Cardiac fibroblast (primary cell): ENCODE results near the gene SYAP1.

Experiments used
- DNase-seq, 2 donors: peaks; one replicate each; pipeline versions ENCODE4 v3.0.0 to v3.0.0-alpha.2; 2010; ENCODE audit warnings: low read depth in 2 of 2
- H3K4me3 ChIP-seq, 2 donors: replicated peaks in 1 of 2; 1 replicate in 1 of 2; 2 replicates in 1 of 2; pipeline ENCODE4 v1.5.1; 2011; ENCODE audit warnings: low read depth in 2 of 2, low read length in 2 of 2, mild to moderate bottlenecking in 2 of 2, moderate library complexity in 1 of 2
- TF ChIP-seq, protein P1 (sequence below): IDR thresholded peaks from one replicate; pipeline ENCODE4 v1.5.1; 2011; ENCODE audit warnings: low read depth, mild to moderate bottlenecking, low read length, inconsistent platforms

Gene SYAP1

DNA sequence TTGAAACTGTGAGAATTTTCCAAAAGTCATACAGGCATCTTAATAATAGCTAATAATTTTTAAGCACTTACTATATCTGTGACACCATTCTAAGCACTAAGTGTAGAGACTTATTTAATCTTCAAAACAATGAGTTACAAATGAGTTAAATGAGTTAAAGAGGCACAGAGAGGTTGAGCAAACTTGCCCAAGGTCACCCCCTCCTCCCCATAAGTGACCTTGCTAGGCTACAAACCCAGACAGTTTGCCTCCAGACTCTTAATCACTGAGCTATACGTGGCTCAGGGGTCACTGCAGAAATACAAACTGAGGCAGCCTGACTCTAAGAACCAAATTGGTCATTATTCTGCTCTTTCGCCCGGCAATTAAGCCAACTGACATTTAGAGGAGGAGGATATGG, 22.5 kb upstream of the SYAP1 start:
- TF ChIP-seq, protein P1, sequence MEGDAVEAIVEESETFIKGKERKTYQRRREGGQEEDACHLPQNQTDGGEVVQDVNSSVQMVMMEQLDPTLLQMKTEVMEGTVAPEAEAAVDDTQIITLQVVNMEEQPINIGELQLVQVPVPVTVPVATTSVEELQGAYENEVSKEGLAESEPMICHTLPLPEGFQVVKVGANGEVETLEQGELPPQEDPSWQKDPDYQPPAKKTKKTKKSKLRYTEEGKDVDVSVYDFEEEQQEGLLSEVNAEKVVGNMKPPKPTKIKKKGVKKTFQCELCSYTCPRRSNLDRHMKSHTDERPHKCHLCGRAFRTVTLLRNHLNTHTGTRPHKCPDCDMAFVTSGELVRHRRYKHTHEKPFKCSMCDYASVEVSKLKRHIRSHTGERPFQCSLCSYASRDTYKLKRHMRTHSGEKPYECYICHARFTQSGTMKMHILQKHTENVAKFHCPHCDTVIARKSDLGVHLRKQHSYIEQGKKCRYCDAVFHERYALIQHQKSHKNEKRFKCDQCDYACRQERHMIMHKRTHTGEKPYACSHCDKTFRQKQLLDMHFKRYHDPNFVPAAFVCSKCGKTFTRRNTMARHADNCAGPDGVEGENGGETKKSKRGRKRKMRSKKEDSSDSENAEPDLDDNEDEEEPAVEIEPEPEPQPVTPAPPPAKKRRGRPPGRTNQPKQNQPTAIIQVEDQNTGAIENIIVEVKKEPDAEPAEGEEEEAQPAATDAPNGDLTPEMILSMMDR = no peak
- no peak for DNase-seq
- no peak overlapping the region for H3K4me3 ChIP-seq

DNA sequence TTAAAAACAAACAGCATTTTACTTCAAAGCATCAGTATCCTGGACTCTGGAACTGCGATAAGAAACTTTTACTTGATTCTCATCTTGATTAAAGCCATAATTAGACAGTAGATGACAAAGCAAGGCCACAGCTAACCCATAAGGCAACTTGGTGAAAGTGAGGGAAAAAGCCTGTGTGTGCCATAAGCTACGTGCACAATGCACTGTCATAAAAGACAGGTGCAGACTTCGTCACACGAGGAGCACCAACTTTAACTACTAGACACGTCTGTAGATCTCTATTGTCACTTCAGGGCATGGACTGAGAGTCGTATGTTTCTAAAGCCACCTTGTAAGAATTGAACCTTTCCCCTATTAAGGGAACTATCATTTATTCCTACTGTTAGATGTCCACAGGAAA, 20.0 kb upstream of the SYAP1 start:
- DNase-seq = no peak
- TF ChIP-seq, protein P1 = no peak
- H3K4me3 ChIP-seq = no peak overlapping the region

DNA sequence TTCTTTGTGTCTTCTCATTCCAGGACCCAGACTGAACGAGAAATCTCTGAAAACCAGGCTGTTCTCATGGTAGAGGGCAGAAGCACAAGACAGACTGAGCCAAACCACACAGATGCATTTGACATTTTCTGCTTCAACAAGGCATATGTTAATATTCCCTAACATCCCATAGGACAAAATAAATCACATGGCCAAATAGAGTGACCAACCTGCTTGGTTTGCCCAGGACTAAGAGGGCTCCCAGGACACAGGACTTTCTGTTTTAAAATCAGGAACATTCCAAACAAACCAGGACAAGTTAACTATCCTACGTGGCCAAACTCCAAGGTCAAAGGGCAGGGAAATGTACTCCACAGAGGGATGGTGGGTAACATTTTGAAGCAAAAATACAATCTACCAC, 18.7 kb upstream of the SYAP1 start:
- TF ChIP-seq, protein P1 = no peak
- no peak for DNase-seq

DNA sequence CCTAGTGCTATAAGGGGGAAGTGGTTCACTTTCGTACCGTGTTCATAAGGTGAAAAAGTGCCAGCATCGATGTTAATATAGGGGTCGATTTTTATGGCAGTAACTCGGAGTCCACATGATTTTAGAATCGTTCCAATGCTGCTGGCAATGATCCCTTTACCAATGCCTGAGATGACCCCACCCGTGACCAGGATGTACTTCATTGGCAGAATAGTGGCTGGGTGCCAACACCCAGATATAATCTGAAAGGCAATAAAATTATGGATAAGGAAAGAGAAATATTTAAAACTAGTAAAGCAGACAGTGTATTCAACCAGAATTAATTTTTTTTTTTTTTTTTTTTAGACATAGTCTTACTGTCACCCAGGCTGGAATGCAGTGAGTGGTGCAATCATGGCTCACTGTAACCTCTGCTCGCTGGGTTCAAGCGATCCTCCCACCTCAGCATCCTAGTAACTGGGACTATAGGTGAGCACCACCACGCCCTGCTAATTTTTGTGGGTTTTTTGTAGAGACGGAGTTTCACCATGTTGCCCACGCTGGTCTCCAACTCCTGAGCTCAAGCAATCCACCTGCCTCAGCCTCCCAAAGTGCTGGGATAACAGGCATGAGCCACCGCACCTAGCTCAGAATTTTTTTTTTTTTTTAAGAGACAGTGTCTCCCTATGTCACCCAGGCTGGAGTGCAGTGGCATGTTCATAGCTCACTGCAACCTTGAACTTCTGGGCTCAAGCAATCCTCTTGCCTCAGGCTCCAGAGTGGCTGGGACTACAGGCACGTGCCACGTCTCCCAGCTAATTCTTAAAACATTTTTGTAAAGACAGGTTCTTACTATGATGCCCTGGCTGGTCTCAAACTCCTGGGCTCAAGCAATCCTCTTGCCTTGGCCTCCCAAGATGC, 16.5 kb upstream of the SYAP1 start:
- DNase-seq = no peak
- H3K4me3 ChIP-seq = no peak overlapping the region
- TF ChIP-seq, protein P1 = no peak

More for the DNA sequence above, 18.7 kb upstream of the SYAP1 start:
- H3K4me3 ChIP-seq = no peak overlapping the region

DNA sequence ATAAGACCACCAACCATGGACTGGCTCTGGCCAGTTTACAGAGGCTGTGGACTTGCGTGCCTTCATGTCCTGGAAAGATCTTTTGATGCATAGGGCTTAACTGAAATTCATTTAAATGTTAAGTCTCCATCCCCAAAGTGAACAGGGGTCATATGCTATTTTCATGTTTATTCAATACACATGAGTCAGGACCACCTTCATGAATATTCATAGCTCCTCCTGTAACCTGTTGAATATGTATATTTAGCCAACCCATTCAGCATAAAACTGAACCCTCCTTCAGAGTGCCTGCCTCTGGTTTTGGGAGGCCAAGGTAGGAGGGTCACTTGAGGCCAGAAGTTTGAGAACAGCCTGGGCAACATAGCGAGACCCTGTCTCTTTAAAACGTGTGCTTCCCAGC, 14.0 kb upstream of the SYAP1 start:
- no peak for DNase-seq
- TF ChIP-seq, protein P1 = no peak
- no peak overlapping the region for H3K4me3 ChIP-seq

DNA sequence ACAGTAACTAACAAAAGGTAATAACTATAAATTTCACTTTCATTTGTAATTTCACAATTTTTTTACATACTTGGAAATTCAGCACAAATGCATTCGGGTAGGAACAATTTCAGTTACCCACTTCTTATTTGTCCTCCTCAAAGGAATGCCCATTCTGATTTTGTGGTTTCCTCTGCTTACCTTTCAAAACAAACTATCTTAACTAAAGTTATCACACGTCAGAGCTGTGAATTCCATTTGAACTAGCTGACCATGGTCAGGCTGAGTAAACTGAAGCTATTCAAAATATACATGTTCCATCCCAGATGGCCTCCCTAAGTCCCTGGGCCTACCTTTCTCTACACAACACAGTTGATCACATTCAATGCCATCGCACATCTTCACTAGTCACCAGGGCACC, 11.4 kb upstream of the SYAP1 start:
- DNase-seq = no peak
- no peak overlapping the region for H3K4me3 ChIP-seq
- TF ChIP-seq, protein P1 = no peak
